Esophagus muscularis mucosa (tissue), 4 donors: ENCODE measurements around the gene CEBPG. TPM values are rescaled to one million over a fixed set of nuclear protein-coding genes. Genes with fewer than 3 reads are reported as not detected.

Experiments used
- DNase-seq: peaks from one replicate; pipeline ENCODE4 v3.0.0-alpha.2; 2017; ENCODE audit errors: extremely low spot score
- H3K27ac ChIP-seq, 4 donors: fragments of 200-600 bp; sonication (generic); replicated peaks in 1 of 4; 1 replicate in 3 of 4; 2 replicates in 1 of 4; pipeline ENCODE4 v1.5.1; 2016 to 2019; ENCODE audit warnings: mild to moderate bottlenecking in 1 of 4
- H3K27me3 ChIP-seq, 4 donors: fragments of 200-600 bp; sonication (generic); one replicate each; pipeline versions ENCODE4 v1.5.1 to v1.6.0; 2016 to 2019
- H3K36me3 ChIP-seq, 4 donors: fragments of 200-600 bp; sonication (generic); one replicate each; pipeline ENCODE4 v1.5.1; 2016 to 2019
- H3K4me1 ChIP-seq, 4 donors: fragments of 200-600 bp; sonication (generic); one replicate each; pipeline ENCODE4 v1.5.1; 2016 to 2019
- H3K4me3 ChIP-seq, 4 donors: fragments of 200-600 bp; sonication (generic); 1 replicate in 2 of 4; 2 replicates in 2 of 4; pipeline ENCODE4 v1.5.1; 2016 to 2019; ENCODE audit warnings: mild to moderate bottlenecking in 4 of 4, moderate library complexity in 1 of 4
- H3K9me3 ChIP-seq, 4 donors: fragments of 200-600 bp; sonication (generic); 1 replicate in 3 of 4; 2 replicates in 1 of 4; pipeline ENCODE4 v1.5.1; 2016 to 2019
- CTCF ChIP-seq, 3 experiments: fragments of 200-600 bp in 2 of 3; fragments of 450-650 bp in 1 of 3; sonication (generic) in 2 of 3; IDR thresholded peaks; one replicate each; pipeline ENCODE4 v1.5.1; 2017 to 2019; ENCODE audit warnings: antibody characterized with exemption in 3 of 3, mild to moderate bottlenecking in 2 of 3, moderate library complexity in 1 of 3
- EP300 ChIP-seq: sonication (generic); formaldehyde crosslinking; IDR thresholded peaks from one replicate; pipeline ENCODE4 v1.6.1; 2017; ENCODE audit warnings: antibody characterized with exemption
- POLR2A ChIP-seq: fragments of 450-650 bp; IDR thresholded peaks from one replicate; pipeline ENCODE4 v1.6.1; 2017; ENCODE audit warnings: antibody characterized with exemption, moderate library complexity, mild to moderate bottlenecking, low read depth
- POLR2AphosphoS5 ChIP-seq, 2 donors: sonication (generic); formaldehyde crosslinking; IDR thresholded peaks; one replicate each; pipeline ENCODE4 v1.6.1; 2017; ENCODE audit warnings: antibody characterized with exemption in 2 of 2
- WGBS: methylation state at CpG from one replicate; pipeline ENCODE4 v1.1.5; 2018; 5-methylcytosine and 5-hydroxymethylcytosine counted together
- intact Hi-C: fragments of 100-400 bp; cut with DNase I; formaldehyde crosslinking; loops from one replicate; pipeline ENCODE4 v1.15.1; 2023
- total RNA-seq, 4 donors: library from RNA; depleted of rRNA; stranded (reverse); fragments of >200 nt; gene quantifications; one replicate each; pipeline versions ENCODE4 v1.1.0 to v1.2.1, GENCODE V29; 2016

CEBPG gene
- total RNA-seq, 4 donors from 2014 or later = 23.1 to 30.3 (median 28.5) TPM

DNA sequence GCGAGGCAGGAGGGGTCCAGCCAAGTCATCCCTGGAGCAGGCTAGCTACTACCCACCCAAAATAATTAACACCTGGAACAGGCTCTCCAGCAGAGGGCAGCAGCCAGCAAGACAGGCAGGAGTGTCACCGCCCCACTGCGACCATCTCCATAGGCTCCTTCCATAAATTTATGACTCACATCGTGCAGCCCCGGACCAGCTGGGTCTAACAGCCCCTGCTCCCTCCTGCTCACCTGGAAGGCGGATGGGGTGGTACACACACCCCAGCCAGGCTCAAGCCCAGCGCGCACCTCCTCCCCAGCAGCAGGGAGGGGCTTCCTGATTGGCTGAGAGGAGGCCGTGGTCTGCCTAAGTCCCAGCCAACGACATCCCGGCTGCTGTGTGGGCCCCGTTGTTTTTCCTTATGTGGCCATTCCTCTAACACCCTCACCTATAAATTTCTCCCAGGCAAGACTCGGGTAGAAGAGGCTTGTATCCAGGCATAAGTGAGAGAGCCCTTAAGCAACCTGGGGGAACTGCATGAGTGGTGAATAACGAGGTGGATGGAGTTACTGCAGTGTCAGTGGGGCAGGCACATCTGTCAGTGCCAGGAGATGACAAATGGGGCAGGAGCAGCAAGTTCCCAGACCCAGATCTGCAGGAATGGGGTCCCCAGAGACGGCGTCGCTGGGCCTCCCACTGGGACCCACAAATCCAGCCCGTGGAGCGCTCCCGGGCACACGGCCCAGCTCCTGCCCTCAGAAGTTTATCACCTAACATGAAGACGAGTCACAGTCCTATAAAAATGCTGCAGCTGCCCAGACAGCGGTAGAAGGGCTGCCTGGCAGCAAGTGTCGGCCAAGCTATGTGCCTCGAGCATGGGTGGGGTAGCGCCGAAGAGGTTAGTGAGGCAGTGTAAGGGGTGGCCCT, 43.1 kb downstream of the CEBPG start:
- Histone ChIP-seq H3K4me3 (peak overlapping the region in 1 of 4 donors; percentile 26), H3K27ac (no peak overlapping the region), H3K4me1 (peaks cover 0 to 10% (median 8%) of the 10 kb centered on the region in 4 donors), H3K9me3 (no peaks in the 10 kb centered on the region), H3K36me3 (peaks cover 0 to 9% (median 5%) of the 10 kb centered on the region in 4 donors), H3K27me3 (no peaks in the 10 kb centered on the region)
- DNase-seq = no peak
- intact Hi-C loops = no loop called here
- no peak for TF ChIP-seq POLR2A
- TF ChIP-seq POLR2AphosphoS5 (IDR thresholded peaks at IDR 0.05) = no peak
- peak; percentile 50 to 68 (median 54) for TF ChIP-seq CTCF (IDR thresholded peaks at IDR 0.05)
- TF ChIP-seq EP300 = no peak
- 42% methylated on average over 22 of the region's 27 CpGs for WGBS

GRCh38 chr19:33417751-33418150, 44.2 kb downstream of the CEBPG start:
- H3K27ac ChIP-seq = no peak overlapping the region
- 92% methylated on average over 14 of the region's 14 CpGs for WGBS
- intact Hi-C loops = no loop called here
- no peak for DNase-seq
- H3K9me3 ChIP-seq = no peaks in the 10 kb centered on the region
- H3K4me1 ChIP-seq = peaks cover 0 to 10% (median 8%) of the 10 kb centered on the region in 4 donors
- peaks cover 0 to 7% (median 3%) of the 10 kb centered on the region in 4 donors for H3K36me3 ChIP-seq
- H3K4me3 ChIP-seq = no peak overlapping the region
- no peak for TF ChIP-seq POLR2A
- TF ChIP-seq CTCF (IDR thresholded peaks at IDR 0.05) = no peak
- no peak for TF ChIP-seq EP300
- TF ChIP-seq POLR2AphosphoS5 (IDR thresholded peaks at IDR 0.05) = no peak
- no peaks in the 10 kb centered on the region for H3K27me3 ChIP-seq

- Histone ChIP-seq H3K27ac (no peak overlapping the region), H3K4me1 (peaks cover 0 to 10% (median 8%) of the 10 kb centered on the region in 4 donors), H3K4me3 (no peak overlapping the region), H3K9me3 (no peaks in the 10 kb centered on the region), H3K27me3 (no peaks in the 10 kb centered on the region), H3K36me3 (peaks cover 0 to 4% (median 3%) of the 10 kb centered on the region in 4 donors)
- intact Hi-C loops = no loop called here
- 86% methylated on average over 4 of the region's 12 CpGs for WGBS
- DNase-seq = no peak
- TF ChIP-seq EP300 (no peak), POLR2A (no peak), CTCF (IDR thresholded peaks at IDR 0.05) (no peak)
Observed at GRCh38 chr19:33418461-33418860, 45.0 kb downstream of the CEBPG start.

DNA sequence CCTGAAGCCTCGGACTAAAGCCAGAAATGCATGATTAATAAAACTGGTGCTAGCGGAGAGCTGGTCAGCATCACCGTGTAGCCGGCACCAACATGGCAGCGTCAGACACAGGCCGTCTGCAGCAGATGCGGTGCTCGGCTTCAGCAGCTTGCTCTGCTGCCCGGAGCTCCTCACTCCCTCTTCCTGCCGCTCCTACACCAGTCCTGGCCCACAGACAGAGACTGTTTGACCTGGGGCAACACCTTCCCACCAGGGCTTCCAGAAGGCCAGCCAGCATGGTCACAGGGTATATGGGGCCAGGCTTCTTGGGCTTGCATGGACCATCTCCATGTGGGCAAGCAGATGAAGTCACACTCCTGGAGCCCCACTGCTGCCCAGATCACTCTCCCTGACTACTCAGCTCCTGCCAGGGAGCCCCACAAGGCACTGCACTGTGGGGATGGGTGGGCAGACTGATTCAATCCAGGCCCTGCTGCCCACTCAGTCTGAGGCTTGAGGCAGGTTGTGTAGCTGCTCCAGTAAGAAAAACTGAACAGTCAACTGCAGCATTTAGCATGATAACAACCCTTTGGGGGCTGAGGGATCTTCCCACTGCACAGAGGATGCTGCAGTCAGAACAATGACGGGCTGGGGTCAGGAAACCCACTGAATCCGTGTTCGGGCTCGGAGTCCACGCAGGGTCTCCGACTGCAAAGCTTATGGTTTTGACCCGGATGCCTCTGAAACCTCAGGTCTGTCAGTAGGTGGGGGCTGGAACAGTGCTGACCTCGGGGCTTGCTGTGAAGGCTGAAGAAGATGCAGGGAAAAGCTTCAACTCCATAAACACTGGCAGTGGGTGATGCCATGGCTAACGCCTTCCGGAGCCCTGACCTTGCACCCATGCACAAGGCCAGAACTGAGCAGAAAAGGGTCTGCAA, 45.6 kb downstream of the CEBPG start:
- Histone ChIP-seq H3K9me3 (no peaks in the 10 kb centered on the region), H3K27me3 (no peaks in the 10 kb centered on the region), H3K27ac (no peak overlapping the region), H3K4me1 (peaks cover 0 to 10% (median 8%) of the 10 kb centered on the region in 4 donors), H3K4me3 (no peak overlapping the region), H3K36me3 (peaks cover 0 to 4% (median 3%) of the 10 kb centered on the region in 4 donors)
- intact Hi-C loops = no loop called here
- DNase-seq = no peak
- TF ChIP-seq POLR2AphosphoS5 (IDR thresholded peaks at IDR 0.05) (no peak), POLR2A (no peak)
- 93% methylated on average over 15 of the region's 20 CpGs for WGBS

GRCh38 chr19:33419788-33420130, 46.2 kb downstream of the CEBPG start:
- intact Hi-C loops = no loop called here
- H3K9me3 ChIP-seq = no peaks in the 10 kb centered on the region
- 58% methylated on average over 6 of the region's 6 CpGs for WGBS
- no peak for DNase-seq
- H3K27me3 ChIP-seq = no peaks in the 10 kb centered on the region
- peaks cover 0 to 3% (median 2%) of the 10 kb centered on the region in 4 donors for H3K36me3 ChIP-seq
- H3K27ac ChIP-seq = no peak overlapping the region
- H3K4me3 ChIP-seq = no peak overlapping the region
- H3K4me1 ChIP-seq = peaks cover 0 to 10% (median 8%) of the 10 kb centered on the region in 4 donors
- TF ChIP-seq EP300 (no peak), POLR2AphosphoS5 (IDR thresholded peaks at IDR 0.05) (no peak), CTCF (IDR thresholded peaks at IDR 0.05) (no peak), POLR2A (no peak)
